HG02840 (cell line): ENCODE measurements around the gene RBM44.

Experiments
- ATAC-seq: cut with Tn5 transposase; IDR thresholded peaks from one replicate; pipeline ENCODE4 v1.9.1; 2021; ENCODE audit warnings: mild to moderate bottlenecking, moderate library complexity, moderate number of reproducible peaks; ENCODE audit not compliant: unreplicated experiment, low FRiP score

RBM44 gene

DNA sequence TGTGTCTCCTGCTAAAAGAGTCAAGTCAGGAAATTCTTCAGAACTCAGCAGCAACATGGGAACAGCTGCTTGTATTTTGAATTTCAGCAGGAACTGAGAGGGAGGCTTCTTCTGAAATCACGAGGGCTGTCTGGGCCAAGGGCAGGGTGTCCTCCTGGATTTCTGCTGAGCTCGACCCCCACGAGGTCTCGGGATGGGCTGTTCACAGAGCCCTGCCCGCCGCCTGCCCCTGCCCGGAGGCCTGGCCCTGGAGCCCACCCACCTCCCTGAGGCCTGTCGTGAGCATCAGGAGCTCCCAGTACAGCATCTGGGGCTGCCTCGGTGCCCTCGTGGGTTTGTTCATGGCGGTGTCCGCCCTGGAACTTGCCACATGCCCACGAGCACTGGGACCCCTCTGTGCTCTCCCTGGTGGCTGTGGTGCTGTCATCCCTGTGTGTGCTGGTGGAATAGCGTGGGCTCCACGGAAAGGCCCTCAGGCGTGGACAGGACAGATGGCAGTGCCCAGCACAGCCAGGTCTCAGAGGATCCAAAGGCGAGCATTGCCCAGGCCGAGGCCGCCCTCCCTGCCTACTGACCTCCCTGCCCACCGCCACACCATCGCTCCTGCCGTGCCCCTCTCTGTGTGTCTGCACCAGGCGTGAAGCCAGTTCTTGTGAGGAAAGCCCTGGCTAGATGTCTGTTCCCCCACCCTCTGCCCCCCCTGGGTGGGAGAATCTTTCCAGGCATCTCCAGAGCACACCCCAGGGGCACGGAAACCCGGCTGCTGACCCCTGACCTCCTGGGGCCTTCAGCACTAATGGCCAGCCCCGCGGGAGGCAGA is 86.7 kb downstream of the RBM44 start:
- no peak for ATAC-seq

DNA sequence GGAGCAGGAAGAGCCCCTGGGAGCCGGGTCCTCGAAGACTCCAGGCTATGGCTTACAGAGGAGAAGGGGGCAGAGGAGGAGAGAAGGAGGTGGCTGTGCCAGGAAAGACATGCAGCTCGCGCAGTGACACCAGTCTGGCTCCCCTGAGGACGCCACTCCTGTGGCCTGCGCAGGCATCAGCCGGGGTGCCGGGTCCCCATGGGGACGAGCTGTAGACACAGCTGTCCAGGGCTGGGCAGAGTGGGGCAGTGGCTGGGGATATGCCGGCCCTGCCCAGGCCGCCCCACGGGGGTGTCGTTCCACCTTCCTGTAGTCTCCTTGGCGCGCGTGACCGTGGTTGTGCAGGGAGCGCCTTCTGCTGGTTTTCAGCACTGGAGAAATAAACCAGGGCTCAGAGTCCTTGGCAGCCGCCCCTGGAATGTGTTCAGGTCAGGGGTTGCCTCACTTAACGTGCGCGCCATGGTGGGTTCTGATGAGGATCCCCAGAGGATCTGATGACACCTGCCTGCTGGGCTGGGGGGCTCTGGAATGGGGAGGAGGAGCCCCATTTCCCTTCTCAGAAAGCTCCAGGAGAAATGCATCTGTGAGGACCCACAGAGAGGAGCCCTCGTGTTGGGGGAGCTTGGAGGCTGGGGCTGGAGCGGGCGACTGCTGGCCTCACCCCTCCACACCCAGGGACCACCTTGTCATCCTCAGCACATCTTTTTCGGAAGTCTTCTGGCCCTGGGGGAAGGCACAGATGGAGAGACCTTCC is 87.5 kb downstream of the RBM44 start:
- no peak for ATAC-seq

DNA sequence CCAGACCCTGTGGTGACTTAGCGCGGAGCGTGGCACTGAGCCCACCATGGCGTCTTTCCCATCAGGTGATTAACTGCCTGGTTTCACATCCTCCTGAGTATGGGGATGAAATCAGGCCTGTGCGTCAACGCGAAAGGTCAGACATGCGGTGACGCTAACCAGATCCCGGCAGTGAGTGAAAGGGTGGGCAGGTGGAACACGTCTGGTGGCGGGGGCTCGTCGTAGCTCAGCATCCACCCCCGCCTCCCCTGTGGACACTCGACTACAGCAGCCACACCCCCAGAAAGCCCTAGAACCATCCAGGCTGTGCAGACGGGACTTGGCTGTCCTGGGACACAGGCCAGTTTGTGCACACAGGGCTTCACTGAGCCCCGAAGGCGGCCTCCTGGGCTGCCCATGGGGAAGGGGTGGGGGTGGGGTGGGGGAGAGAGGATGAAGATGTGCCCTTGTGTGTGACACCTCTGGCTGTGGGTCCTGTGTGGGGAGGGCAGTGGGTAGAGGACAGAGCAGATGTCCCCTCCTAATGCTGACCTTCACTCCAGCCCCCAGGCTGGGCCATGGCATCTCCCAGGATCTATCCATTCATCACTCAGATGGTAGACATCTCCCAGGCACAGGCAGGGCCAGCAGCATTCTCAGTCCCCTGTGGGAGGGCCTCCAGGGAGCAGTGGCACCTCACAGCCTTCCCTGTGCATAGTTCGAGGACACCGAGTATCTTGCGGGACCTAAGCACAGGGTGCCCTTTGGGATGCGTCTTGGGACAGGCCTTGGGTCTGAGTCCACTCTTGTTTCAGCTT is 88.3 kb downstream of the RBM44 start:
- no peak for ATAC-seq

DNA sequence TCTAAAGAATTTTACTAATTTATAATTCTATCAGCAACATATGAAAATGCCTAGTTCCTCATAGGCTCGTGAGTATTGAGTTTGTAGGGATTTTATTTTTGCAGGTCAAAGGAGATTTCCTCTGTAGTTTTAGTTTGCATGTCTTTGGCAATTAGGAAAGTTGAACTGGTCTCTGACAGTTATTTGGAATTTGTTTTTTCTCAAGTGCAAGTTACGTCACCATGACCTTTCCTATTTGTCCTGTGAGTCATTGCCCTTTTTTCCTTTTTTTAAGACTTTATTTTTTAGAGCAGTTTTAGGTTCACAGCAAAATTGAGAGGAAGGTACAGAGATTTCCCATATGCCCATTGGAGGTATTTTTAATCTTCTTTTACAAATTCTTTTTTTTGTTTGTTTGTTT is 89.8 kb downstream of the RBM44 start:
- no peak for ATAC-seq

DNA sequence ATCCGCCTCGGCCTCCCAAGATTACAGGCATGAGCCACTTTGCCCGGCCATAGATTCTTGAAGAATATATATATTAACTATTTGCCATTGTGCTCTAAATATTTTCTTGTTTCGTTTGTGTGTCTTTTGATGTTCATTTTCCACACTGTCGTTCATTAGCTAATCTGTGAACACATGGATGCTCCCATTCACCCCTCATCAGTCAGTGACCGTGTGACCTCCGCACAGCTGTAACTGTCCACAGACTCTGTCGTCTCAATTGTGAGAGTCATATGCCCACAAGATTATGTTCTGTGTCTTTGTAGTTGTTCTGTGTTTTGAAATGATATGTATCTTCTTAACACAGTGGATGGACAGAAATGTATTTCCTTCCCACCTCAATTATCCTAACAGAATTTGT is 90.4 kb downstream of the RBM44 start:
- no peak for ATAC-seq

DNA sequence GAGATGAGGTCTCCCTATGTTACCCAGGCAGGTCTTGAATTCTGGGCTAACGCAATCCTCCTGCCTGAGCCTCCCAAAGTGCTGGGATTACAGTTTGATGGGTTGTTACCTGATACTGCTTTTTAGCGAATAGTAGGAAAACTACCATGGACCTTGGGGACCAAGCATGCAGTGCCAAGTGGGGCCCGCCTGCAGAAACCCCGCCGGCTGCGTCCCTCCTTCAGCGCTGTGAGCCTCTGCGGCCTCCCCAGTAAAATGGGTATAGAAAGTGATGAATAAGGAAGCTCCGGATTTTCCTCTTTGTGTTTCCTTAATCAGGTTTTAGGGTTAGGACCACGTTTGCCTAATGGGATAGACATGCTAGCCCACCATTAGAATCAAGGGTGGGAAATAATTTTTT is 91.2 kb downstream of the RBM44 start:
- ATAC-seq: no peak
